Upper lobe of right lung (tissue), 1 donor: Measurements from ENCODE around the gene TMEM50B. TPM values are rescaled to one million over a fixed set of nuclear protein-coding genes. Genes with fewer than 3 reads are reported as not detected.

Source experiments
- ATAC-seq: fragments of 200-7000 bp; cut with Tn5 transposase; one replicate; pipeline ENCODE4 v1.9.1; 2020; ENCODE audit warnings: mild to moderate bottlenecking, moderate library complexity
- DNase-seq: peaks from one replicate; pipeline ENCODE4 v3.0.0-alpha.2; 2020
- H3K27ac ChIP-seq: fragments of 200-600 bp; one replicate; pipeline ENCODE4 v1.8.0; 2022
- H3K27me3 ChIP-seq: fragments of 200-600 bp; one replicate; pipeline ENCODE4 v1.8.0; 2022; ENCODE audit warnings: mild to moderate bottlenecking
- H3K36me3 ChIP-seq: fragments of 200-600 bp; one replicate; pipeline ENCODE4 v1.8.0; 2022
- H3K4me1 ChIP-seq: fragments of 200-600 bp; one replicate; pipeline ENCODE4 v1.8.0; 2022
- H3K4me3 ChIP-seq: fragments of 200-600 bp; one replicate; pipeline ENCODE4 v1.8.0; 2022; ENCODE audit warnings: mild to moderate bottlenecking
- H3K9me3 ChIP-seq: fragments of 200-600 bp; one replicate; pipeline ENCODE4 v1.8.0; 2022
- CTCF ChIP-seq: fragments of 200-600 bp; IDR thresholded peaks from one replicate; pipeline ENCODE4 v1.8.0; 2022; ENCODE audit warnings: antibody characterized with exemption
- intact Hi-C: fragments of 100-400 bp; cut with DNase I; formaldehyde crosslinking; loops from one replicate; pipeline ENCODE4 v1.11.0; 2022
- total RNA-seq: library from RNA; stranded (reverse); fragmentation: NEBNext Ultra II Directional; extraction: Animal tissue kit (Norgen Biotek cat#: 25700); gene quantifications from one replicate; pipeline ENCODE4 v1.2.1, GENCODE V29; 2021
- donor health status: DM: no; HTN: yes; CAD: no; lungs with severe emphysema.

TMEM50B gene
- total RNA-seq, 1 donor from 2014 or later, result 73.2 TPM

- peak overlapping the region; percentile 68 for H3K27ac ChIP-seq
- peaks cover 9% of the 10 kb centered on the region for H3K4me1 ChIP-seq
- peaks cover 98% of the 10 kb centered on the region for H3K36me3 ChIP-seq
- DNase-seq (no peak), ATAC-seq (peak; percentile 76)
- intact Hi-C loops, result loop anchor here (10.0 kb wide), 1 partner anchor 229 kb away; no protein-coding TSS in a partner anchor
- no peak overlapping the region for H3K4me3 ChIP-seq
- no peak for TF ChIP-seq CTCF
- no peaks in the 10 kb centered on the region for H3K9me3 ChIP-seq
- H3K27me3 ChIP-seq, result no peaks in the 10 kb centered on the region
Measured at GRCh38 chr21:33433425-33434114, 46.2 kb downstream of the TMEM50B start.

DNA sequence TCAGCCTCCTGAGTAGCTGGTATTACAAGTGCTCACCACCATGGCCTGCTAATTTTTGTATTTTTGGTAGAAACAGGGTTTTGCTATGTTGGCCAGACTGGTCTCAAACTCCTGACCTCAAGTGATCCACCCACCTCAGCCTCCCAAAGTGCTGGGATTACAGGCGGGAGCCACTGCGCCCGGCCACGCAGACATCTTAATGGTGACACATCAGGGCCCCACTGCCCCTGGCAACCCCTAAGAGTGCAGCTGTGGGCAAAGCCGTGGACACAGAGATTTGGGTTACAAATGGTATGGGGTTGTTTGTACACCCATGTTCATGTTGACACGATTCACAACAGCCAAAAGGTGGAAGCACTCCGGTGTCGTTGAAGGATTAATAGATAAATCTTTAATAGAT lies 46.8 kb downstream of the TMEM50B start:
- intact Hi-C loops, result loop anchor here (10.0 kb wide), 1 partner anchor 228 kb away; no protein-coding TSS in a partner anchor
- DNase-seq, result no peak
- no peak for TF ChIP-seq CTCF
- Histone ChIP-seq H3K36me3 (peaks cover 98% of the 10 kb centered on the region), H3K4me3 (no peak overlapping the region), H3K27me3 (no peaks in the 10 kb centered on the region), H3K4me1 (peaks cover 9% of the 10 kb centered on the region), H3K9me3 (no peaks in the 10 kb centered on the region), H3K27ac (peak overlapping the region; percentile 68)
- ATAC-seq, result no peak

DNA sequence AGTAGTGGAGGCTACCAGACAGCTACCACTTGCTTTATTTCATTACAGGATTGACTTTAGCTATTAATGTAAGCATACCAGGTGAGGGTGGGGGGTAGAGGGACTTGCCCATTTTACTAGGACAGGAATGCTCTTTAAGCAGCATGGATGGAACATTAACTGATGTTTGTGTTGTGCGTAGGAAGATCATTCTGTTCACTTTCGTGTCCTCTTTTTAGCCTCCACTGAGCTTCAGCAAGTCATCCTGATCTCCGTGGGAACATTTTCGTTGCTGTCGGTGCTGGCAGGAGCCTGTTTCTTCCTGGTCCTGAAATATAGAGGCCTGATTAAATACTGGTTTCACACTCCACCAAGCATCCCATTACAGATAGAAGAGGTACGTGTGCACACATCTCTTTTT lies 47.3 kb downstream of the TMEM50B start:
- no peak for TF ChIP-seq CTCF
- H3K9me3 ChIP-seq, result no peaks in the 10 kb centered on the region
- H3K27ac ChIP-seq, result no peak overlapping the region
- intact Hi-C loops, result loop anchor here (10.0 kb wide), 1 partner anchor 228 kb away; no protein-coding TSS in a partner anchor
- no peak overlapping the region for H3K4me3 ChIP-seq
- DNase-seq (no peak), ATAC-seq (no peak)
- H3K36me3 ChIP-seq, result peaks cover 98% of the 10 kb centered on the region
- H3K4me1 ChIP-seq, result peaks cover 9% of the 10 kb centered on the region
- H3K27me3 ChIP-seq, result no peaks in the 10 kb centered on the region

- H3K4me3 ChIP-seq, result no peak overlapping the region
- no peak for TF ChIP-seq CTCF
- H3K4me1 ChIP-seq, result peaks cover 9% of the 10 kb centered on the region
- no peak overlapping the region for H3K27ac ChIP-seq
- DNase-seq (no peak), ATAC-seq (no peak)
- H3K36me3 ChIP-seq, result peaks cover 98% of the 10 kb centered on the region
- no peaks in the 10 kb centered on the region for H3K27me3 ChIP-seq
- H3K9me3 ChIP-seq, result no peaks in the 10 kb centered on the region
- intact Hi-C loops, result loop anchor here (10.0 kb wide), 1 partner anchor 226 kb away; no protein-coding TSS in a partner anchor
Measured at GRCh38 chr21:33430858-33431257, 48.9 kb downstream of the TMEM50B start.

DNA sequence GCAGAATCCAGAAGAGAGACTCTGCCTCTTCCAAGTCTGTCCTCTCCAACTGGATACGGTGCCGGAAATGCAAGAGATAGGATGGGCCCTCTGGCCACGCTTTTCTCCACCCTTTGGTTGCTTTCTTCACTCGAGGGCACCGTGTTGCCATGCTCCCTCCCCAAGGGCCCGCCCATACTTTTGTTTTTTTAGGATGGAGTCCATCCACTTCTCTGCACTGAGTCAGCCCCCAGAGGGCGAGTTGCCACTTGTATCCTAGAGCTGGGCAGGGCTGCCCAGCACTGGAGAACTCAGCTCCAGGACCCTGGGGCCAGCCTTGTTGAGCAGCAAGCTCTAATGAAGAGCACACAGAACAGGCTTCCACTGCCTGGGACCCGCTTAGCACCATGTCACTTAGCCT lies 51.1 kb downstream of the TMEM50B start:
- ATAC-seq, result peak; percentile 82
- intact Hi-C loops, result no loop called here
- Histone ChIP-seq H3K36me3 (peaks cover 100% of the 10 kb centered on the region), H3K27ac (no peak overlapping the region), H3K4me1 (peaks cover 9% of the 10 kb centered on the region), H3K4me3 (no peak overlapping the region), H3K27me3 (no peaks in the 10 kb centered on the region), H3K9me3 (no peaks in the 10 kb centered on the region)
- DNase-seq, result peak; percentile 75
- TF ChIP-seq CTCF, result no peak
